ENCODE measurements around the gene CDKN2D. TPM values are rescaled to one million over a fixed set of nuclear protein-coding genes. Genes with fewer than 3 reads are reported as not detected.
A peak's percentile ranks its signal among the peaks of the same experiment; 100 is the strongest.

The CDKN2D gene
- total and polyA plus RNA-seq, 2 of the 13 experiments (the other 11 are each of a cell fraction or from before 2014, with no cell fraction given) = 5.4 to 8.6 TPM

DNA sequence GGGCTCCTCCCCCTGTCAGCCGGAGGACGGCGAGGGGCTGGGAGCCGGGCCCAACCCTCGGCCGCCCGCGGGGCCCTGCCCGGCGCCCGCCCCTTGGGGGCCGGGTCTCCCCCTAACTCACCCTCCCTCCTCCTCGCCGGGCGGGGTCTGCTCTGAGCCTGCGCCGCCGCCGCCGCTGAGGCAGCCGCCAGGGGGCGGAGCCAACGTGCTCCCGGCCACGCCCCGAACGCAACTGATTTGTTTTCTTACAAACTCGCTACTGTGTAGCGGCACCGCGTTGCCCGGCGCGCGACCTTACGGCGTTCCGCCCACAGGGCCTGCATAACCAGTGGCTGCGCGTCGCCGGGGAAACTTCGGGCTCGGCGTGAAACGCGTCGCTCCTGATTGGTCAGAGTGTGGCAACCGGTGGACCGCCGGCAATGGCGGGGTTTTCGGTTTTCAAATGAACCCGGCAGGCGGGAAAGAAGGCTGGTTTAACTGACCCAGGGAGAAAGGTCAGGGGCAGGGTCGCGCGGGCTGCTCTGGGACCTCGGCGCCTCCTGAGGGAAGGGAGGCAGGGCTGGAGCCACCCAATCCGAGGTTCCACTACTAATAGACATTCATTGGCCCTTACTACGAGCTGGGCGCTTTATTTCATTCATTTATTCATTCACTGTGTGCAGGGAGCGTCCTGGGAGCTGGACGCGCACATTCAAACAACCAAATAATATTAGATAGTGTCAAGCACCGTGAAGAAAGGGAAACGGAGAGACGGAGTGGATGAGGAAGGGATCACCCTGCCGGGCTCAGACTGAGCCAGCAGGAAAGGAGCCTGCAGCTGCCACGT lies at the start of gene CDKN2D (continued):
- TF ChIP-seq ZNF687 (CRISPR knock-in tag; IDR thresholded peaks at IDR 0.05) (peak; percentile 82), FOSL1 (CRISPR knock-in tag; IDR thresholded peaks at IDR 0.05; ENCODE audit: borderline replicate concordance) (no peak), CBX5 (CRISPR knock-in tag; IDR thresholded peaks at IDR 0.05; ENCODE audit: borderline replicate concordance) (no peak), ZNF329 (CRISPR knock-in tag; IDR thresholded peaks at IDR 0.05; ENCODE audit: low read depth) (no peak), CENPT (CRISPR knock-in tag; IDR thresholded peaks at IDR 0.05; ENCODE audit: low read depth) (peak; percentile 83; the same call in 1 of the 2 replicates), ZNF264 (CRISPR knock-in tag; IDR thresholded peaks at IDR 0.05) (no peak), NR2F2 (IDR thresholded peaks at IDR 0.05; ENCODE audit: borderline replicate concordance, low read depth) (no peak; the same call in 1 of the 2 replicates), WIZ (CRISPR knock-in tag; IDR thresholded peaks at IDR 0.05) (no peak), ELF1 (CRISPR knock-in tag; IDR thresholded peaks at IDR 0.05) (peak; percentile 74), POLR2A (IDR thresholded peaks at IDR 0.05; ENCODE audit: insufficient read depth in 1 of 2, low read depth in 2 of 2, low read length in 2 of 2) (peak; percentile 18 to 71), ELF3 (CRISPR knock-in tag; IDR thresholded peaks at IDR 0.05) (no peak), KDM3A (CRISPR knock-in tag; IDR thresholded peaks at IDR 0.05; ENCODE audit: low read depth) (peak; percentile 82; the same call in 1 of the 2 replicates), PAWR (CRISPR knock-in tag; IDR thresholded peaks at IDR 0.05; ENCODE audit: borderline replicate concordance) (no peak), ZNF496 (CRISPR knock-in tag; IDR thresholded peaks at IDR 0.05; ENCODE audit: insufficient replicate concordance) (no peak), PRDM4 (CRISPR knock-in tag; IDR thresholded peaks at IDR 0.05; ENCODE audit: borderline replicate concordance) (no peak), ZSCAN30 (CRISPR knock-in tag; IDR thresholded peaks at IDR 0.05) (no peak), HMG20A (CRISPR knock-in tag; IDR thresholded peaks at IDR 0.05; ENCODE audit: borderline replicate concordance) (no peak), ZNF234 (CRISPR knock-in tag; conservative IDR thresholded peaks at IDR 0.05) (no peak), ZNF619 (CRISPR knock-in tag; IDR thresholded peaks at IDR 0.05) (peak; percentile 85; the same call in 1 of the 2 replicates)
- TF ChIP-seq, protein P1, sequence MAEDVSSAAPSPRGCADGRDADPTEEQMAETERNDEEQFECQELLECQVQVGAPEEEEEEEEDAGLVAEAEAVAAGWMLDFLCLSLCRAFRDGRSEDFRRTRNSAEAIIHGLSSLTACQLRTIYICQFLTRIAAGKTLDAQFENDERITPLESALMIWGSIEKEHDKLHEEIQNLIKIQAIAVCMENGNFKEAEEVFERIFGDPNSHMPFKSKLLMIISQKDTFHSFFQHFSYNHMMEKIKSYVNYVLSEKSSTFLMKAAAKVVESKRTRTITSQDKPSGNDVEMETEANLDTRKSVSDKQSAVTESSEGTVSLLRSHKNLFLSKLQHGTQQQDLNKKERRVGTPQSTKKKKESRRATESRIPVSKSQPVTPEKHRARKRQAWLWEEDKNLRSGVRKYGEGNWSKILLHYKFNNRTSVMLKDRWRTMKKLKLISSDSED (CRISPR knock-in tag; IDR thresholded peaks at IDR 0.05) = no peak
- TF ChIP-seq, protein P2, sequence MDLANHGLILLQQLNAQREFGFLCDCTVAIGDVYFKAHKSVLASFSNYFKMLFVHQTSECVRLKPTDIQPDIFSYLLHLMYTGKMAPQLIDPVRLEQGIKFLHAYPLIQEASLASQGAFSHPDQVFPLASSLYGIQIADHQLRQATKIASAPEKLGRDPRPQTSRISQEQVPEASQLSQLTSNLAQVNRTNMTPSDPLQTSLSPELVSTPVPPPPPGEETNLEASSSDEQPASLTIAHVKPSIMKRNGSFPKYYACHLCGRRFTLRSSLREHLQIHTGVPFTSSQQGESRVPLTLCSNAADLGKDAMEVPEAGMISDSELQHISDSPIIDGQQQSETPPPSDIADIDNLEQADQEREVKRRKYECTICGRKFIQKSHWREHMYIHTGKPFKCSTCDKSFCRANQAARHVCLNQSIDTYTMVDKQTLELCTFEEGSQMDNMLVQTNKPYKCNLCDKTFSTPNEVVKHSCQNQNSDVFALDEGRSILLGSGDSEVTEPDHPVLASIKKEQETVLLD (CRISPR knock-in tag; IDR thresholded peaks at IDR 0.05; ENCODE audit: low read depth) = peak; percentile 89

All from HepG2 (cell line).